Measurements from ENCODE around the gene GRIA4. TPM values are rescaled to one million over a fixed set of nuclear protein-coding genes. Genes with fewer than 3 reads are reported as not detected.

The GRIA4 gene
- polyA plus RNA-seq, 5 donors = 0.38 to 0.69 (median 0.51) TPM

GRCh38 chr11:105636496-105636895, 26.6 kb downstream of the GRIA4 start:
- no peak for DNase-seq

- DNase-seq = no peak
These were observed 29.7 kb downstream of the GRIA4 start for GRCh38 chr11:105639527-105639926.

GRCh38 chr11:105641433-105641832, 31.6 kb downstream of the GRIA4 start:
- no peak for DNase-seq

- no peak for DNase-seq
These were observed 33.0 kb downstream of the GRIA4 start for GRCh38 chr11:105642870-105643269.

GRCh38 chr11:105644839-105645573, 35.1 kb downstream of the GRIA4 start:
- no peak for DNase-seq

- no peak for DNase-seq
These were observed 37.9 kb downstream of the GRIA4 start for GRCh38 chr11:105647780-105648179.

- no peak for DNase-seq
These were observed 38.9 kb downstream of the GRIA4 start for GRCh38 chr11:105648762-105649161.

- no peak for DNase-seq
These were observed 55.4 kb downstream of the GRIA4 start for GRCh38 chr11:105665281-105665680.

GRCh38 chr11:105667441-105667840, 57.6 kb downstream of the GRIA4 start:
- DNase-seq = no peak

GRCh38 chr11:105670811-105671210, 60.9 kb downstream of the GRIA4 start:
- no peak for DNase-seq

- peak; percentile 35 to 52 for DNase-seq
These were observed 63.2 kb downstream of the GRIA4 start for GRCh38 chr11:105673089-105673488.

- no peak for DNase-seq
These were observed 79.8 kb downstream of the GRIA4 start for GRCh38 chr11:105689631-105690030.

- DNase-seq = no peak
These were observed 80.6 kb downstream of the GRIA4 start for GRCh38 chr11:105690467-105690866.

- peak in 1 of 2 donors; percentile 14 for DNase-seq
These were observed 83.3 kb downstream of the GRIA4 start for GRCh38 chr11:105693075-105693759.

- DNase-seq = no peak
These were observed 86.1 kb downstream of the GRIA4 start for GRCh38 chr11:105696000-105696399.

GRCh38 chr11:105697291-105697690, 87.4 kb downstream of the GRIA4 start:
- DNase-seq = no peak

GRCh38 chr11:105699203-105699602, 89.3 kb downstream of the GRIA4 start:
- DNase-seq = no peak

GRCh38 chr11:105700271-105700670, 90.4 kb downstream of the GRIA4 start:
- no peak for DNase-seq

- no peak for DNase-seq
These were observed 91.2 kb downstream of the GRIA4 start for GRCh38 chr11:105701098-105701497.

- DNase-seq = no peak
These were observed 96.1 kb downstream of the GRIA4 start for GRCh38 chr11:105705786-105706530.

GRCh38 chr11:105713106-105713505, 103.2 kb downstream of the GRIA4 start:
- no peak for DNase-seq

GRCh38 chr11:105713696-105714095, 103.8 kb downstream of the GRIA4 start:
- DNase-seq = no peak

- DNase-seq = no peak
These were observed 108.8 kb downstream of the GRIA4 start for GRCh38 chr11:105718641-105719040.

Data from right lung (tissue), 5 donors.